Activated CD8-positive, alpha-beta memory T cell treated with anti-CD3 and anti-CD28 coated beads, Interleukin-2, amount 50 U/mL, for 48 hours (primary cell): ENCODE results near the gene PRG2.
"Not testable (repeated sequence)": the region's sequence is repeated elsewhere in the genome, so short reads cannot be mapped to it uniquely, and the experiment has no call there.

Source experiments
- DNase-seq: peaks from one replicate; pipeline ENCODE4 v3.0.0-alpha.2; 2020

PRG2 gene

DNA sequence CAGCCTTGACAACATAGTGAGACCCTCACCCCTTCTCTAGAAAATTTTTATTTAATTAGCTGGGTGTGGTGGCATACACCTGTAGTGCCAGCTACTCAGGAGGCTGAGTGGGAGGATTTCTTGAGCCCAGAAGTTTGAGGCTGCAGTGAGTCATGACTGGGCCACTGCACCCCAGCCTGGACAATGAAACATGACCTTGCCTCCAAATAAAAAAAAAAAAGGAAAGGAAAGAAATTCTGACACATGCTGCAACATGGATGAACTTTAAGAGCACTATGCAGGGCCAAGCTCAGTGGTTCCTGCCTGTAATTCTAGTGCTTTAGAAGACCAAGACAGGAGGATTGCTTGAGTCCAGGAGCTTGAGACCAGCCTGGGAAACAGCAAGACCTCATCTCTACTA lies 27.7 kb upstream of the PRG2 start:
- no peak for DNase-seq

DNA sequence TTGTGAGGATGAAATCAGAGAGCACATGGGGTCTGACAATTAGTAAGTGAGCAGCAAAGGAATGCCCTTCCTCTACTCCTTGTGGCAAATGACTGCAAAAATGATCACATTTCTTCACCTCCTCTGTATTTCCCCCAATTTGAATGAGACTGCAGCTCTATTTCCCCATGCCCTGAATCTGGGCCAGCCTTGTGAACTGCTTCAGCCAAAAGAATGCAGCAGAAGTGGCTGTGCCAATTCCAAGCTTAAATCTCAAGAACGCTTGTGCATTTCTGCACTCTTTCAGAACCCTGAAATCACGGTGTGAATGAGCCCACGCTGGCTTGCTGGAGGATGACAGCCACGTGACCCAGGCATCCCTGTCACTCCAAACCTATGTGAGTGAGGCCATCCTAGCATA lies 26.6 kb upstream of the PRG2 start:
- DNase-seq = no peak

GRCh38 chr11:57416436-57416835 lies 26.0 kb upstream of the PRG2 start:
- no peak for DNase-seq

DNA sequence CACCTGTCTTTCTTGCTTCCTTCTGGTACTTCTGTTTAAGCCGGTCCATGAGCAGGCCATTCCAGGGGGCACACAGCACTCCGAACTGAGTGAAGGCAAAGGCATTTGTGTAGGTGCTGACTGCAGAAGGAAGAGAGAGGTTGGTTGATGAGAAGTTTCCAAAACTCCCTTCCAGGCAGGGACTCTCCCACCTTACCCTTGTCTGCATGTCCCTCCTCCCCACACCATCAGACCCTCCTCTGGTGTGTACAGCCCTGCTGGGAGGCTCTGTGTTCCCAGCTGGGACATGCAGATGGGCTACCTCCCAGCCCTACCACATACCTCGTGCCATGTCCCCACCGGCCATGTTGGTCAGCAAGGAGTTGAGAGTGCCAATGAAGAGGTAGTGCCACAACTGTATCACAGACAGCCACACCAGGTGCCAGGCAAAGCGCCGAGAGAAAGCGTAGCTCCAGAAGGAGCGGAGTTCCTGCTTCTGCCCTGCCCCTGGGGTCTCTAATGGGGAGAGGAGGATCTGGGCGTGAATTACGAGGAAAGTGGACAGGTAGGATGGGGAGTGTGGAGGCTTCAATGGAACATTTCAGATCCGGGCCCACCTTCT lies 24.3 kb upstream of the PRG2 start:
- no peak for DNase-seq

DNA sequence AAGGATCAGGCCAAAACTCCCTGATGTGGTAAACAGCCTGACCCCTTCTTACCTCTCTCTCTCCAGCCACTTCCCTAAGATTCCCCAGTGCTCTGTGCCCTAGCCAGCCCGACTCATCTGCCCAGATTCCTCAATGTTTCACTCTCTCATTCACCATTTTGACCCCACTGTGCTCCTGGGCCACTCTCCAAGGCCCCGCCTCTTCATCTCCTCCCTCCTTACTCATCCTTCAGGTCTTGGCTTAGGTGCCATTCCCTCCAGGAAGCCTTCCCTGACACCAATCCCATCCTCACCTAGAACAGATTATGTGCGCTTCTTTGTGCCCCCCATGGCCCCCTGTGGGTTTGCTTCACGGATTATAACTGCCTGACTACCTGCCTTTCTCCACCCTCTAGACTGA lies 23.2 kb upstream of the PRG2 start:
- no peak for DNase-seq

- no peak for DNase-seq
These were observed 19.8 kb upstream of the PRG2 start for GRCh38 chr11:57410287-57410686.

- no peak for DNase-seq
These were observed 19.1 kb upstream of the PRG2 start for GRCh38 chr11:57409321-57410100.

GRCh38 chr11:57408771-57409170 lies 18.3 kb upstream of the PRG2 start:
- DNase-seq = no peak

- DNase-seq = no peak
These were observed 17.6 kb upstream of the PRG2 start for GRCh38 chr11:57407941-57408475.

DNA sequence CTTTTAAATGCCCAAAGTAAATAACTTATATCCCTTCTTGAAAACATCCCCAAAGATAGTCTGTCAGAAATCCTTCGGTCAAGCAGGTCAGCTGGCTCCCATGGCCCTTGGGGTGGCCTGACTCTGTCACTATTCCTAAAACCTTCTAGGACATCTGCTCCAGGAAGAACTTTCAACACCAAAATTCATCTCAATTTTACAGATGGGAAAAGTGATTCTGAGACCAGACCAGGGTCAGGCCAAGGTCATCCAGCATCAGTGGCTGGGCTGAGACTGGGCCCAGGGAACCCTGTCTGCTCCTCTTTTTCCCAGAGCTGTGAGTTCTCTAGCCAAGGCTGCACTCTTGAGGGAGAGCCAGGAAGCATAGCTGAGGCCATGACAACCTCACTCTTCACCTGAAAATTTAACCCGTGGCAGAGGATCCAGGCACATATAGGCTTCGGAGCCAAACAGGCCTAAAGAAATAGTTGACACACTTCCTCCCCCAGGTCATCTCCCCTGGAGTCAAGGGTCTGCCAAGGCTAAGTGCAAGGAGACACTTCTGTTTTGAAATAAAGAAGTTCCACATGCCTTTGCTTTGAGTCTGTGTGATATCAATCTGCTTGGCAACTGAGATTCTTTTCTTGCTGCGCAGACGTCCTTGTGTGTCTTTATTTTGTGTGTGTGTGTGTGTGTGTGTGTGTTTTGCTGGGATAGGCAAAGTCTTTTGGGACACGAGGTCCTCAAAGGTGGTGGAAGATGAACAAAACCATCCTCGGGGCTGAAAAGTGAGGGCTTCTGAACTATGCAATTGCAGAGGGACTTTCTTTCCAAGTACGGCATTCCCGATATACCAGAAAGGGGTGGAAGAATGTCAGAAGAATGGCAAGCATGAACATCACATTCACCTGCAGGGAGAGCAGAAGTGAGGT lies 16.8 kb upstream of the PRG2 start:
- no peak for DNase-seq

DNA sequence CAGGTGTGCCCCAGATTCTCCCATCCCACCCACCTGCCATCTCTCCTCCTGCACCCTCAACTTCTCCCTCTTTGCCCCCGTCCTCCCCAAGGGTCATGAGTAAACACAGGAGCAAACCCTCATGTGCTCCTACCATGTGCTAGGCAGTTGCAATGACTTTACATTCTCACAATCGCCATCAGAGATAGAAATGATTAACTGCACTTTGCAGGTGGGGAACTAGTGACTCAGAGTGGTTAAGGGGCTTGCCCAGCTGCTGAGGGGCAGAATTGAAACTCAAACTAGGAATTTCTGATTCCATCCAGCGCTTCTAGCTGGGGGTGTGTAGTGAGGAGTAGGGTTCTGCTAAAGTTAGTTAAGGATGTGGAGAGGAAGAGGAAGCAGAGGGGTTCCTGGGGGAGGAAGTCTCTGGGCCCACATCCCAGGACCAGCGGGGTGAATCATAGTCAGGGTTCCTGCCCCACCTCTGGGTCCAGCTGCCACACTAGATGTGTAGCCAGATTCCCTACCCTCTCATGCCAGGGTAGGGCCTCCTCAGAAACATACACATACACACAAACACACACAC lies 16.0 kb upstream of the PRG2 start:
- DNase-seq = peak; percentile 68

DNA sequence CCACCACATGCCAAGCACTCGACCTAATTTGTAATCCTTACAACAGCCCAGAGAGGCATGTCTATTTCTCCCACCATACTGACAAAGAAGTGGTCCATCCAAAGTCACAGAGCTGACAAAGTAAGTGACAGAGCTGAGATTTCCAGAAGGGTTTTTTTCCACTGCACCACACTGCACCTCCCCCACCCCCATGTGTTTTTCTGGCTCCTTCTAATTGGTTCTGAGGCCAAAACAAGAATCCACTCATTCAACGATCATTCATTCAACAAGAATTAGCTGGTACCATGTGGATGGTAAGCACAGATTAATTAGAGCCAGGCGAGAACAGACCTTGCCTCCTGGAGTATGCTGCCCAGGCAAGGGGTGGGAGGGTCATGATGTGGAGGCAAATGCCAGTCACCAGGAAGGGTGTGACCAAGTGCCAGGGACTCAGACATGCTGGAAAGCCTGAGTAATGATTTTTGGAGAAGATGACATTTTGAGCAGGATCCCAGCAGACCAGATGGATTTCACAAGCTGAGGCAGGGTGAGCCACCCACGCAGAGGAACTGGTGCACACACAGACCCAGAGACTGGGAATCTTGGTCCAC lies 14.9 kb upstream of the PRG2 start:
- DNase-seq = no peak

- DNase-seq = no peak
These were observed 13.3 kb upstream of the PRG2 start for GRCh38 chr11:57403802-57404147.

GRCh38 chr11:57403003-57403801 lies 12.8 kb upstream of the PRG2 start:
- not testable (repeated sequence) for DNase-seq

- DNase-seq = no peak
These were observed 11.9 kb upstream of the PRG2 start for GRCh38 chr11:57402188-57403002.

DNA sequence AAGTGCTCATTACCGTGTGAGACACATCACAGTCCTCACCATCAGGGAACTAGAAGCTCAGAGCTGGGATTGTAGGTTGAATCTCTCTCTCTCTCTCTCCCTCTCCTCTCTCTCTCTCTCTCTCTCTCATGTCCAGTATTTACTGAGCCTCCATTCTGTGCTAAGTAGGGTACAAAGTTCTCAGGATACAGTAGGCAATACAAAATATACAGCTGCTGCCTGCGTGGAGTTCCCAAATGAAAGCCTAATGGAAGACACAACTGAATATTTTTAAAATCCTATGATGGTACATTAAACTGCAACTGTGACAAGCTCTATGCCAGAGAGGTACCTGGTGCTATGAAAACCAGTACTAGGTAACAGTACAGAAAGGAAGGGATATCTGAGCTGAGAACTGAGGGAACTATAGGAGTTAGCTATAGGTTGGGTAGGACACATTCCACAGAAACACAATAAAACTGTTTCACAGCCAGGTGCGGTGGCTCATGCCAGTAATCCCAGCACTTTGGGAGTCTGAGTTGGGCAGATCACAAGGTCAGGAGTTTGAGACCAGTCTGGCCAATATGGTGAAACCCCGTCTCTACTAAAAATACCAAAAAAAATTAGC lies 9.6 kb upstream of the PRG2 start:
- no peak for DNase-seq

DNA sequence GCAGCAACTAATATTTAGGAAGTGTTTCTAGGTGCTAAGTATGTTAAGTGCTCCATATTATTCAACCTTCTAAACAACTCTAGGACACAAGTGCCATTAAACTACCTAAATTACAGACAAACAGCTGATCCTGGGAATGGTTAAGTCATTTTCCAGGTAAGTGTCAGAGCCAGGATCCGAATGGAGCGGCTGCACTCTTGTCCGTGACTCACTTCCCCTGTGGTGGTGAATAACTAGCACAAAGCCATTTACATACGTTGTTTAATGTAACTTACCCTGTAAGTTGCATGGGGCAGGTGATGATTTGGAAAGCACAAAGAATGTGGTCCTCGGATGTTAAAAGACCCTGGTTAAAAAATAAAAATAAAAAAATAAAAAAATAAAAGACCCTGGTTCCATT lies 8.8 kb upstream of the PRG2 start:
- DNase-seq = no peak

DNA sequence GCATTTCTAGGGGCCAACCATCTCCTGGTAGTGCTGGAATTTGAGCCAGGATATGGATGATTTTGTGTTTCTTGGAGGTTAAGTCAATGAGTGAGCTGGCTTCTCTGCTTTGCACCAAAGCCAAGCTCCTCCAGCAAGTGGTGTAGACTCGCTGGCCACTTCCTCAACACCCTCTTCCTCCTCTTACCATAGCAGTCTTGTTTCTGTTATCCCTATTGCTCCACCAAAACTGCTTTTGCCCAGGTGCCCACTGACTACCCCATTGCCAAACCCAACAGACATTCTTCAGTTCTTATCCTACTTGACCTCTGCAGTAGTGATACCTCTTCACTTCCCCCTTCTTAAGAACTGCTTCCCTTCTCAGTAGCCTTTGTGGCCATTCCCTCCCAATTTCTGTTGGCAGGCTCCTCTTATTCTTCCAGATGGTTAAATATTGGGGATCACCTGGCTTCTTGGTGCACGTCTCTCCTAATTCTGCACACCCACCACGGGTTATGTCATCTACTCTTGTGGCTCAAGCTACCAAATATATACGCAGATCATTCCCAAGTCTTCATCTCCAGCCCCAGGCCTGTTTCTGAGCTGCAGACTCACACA lies 7.0 kb upstream of the PRG2 start:
- no peak for DNase-seq

DNA sequence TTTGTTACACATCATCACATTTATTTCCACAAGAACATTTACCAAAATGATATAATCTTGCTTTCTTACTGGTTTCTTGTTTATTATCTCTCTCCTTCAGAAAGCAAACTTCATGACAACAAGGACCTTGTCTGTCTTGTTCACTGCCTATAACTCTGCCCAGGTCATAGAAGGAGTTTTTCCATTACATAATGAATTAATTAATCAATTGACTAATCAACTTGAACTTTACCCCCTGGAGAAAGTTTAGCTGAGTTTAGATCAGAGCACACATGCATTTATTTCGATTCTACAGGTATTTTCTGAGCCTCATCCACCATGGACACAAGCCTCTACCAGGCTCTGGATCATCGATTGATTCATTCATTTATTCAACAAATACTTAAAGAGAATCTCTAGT lies 6.3 kb upstream of the PRG2 start:
- DNase-seq = no peak
